Activated CD4-positive, alpha-beta T cell treated with anti-CD3 and anti-CD28 coated beads, Interleukin-2, amount 10 ng/mL, durations not matched to agents 24 days and 14 days (primary cell): ENCODE measurements around the gene GAGE13. TPM values are rescaled to one million over a fixed set of nuclear protein-coding genes. Genes with fewer than 3 reads are reported as not detected.
"Not testable (repeated sequence)": the region's sequence is repeated elsewhere in the genome, so short reads cannot be mapped to it uniquely, and the experiment has no call there.

Experiments
- DNase-seq: peaks from one replicate; pipeline ENCODE4 v3.0.0; 2022
- H3K27ac Mint-ChIP-seq: one replicate; pipeline ENCODE4 v1.8.0; 2022; ENCODE audit warnings: mild to moderate bottlenecking, mixed read lengths
- H3K27me3 Mint-ChIP-seq: one replicate; pipeline ENCODE4 v1.8.0; 2022; ENCODE audit warnings: mixed read lengths
- H3K36me3 Mint-ChIP-seq: one replicate; pipeline ENCODE4 v1.8.0; 2022; ENCODE audit warnings: low read depth, mild to moderate bottlenecking, mixed read lengths
- H3K4me1 Mint-ChIP-seq: one replicate; pipeline ENCODE4 v1.8.0; 2021; ENCODE audit warnings: mixed read lengths
- H3K4me3 Mint-ChIP-seq: one replicate; pipeline ENCODE4 v1.8.0; 2022; ENCODE audit warnings: mild to moderate bottlenecking, moderate library complexity, mixed read lengths
- H3K9me3 Mint-ChIP-seq: one replicate; pipeline ENCODE4 v1.8.0; 2021; ENCODE audit warnings: mixed read lengths
- intact Hi-C: fragments of 100-400 bp; cut with micrococcal nuclease; formaldehyde crosslinking; loops from one replicate; pipeline ENCODE4 v1.15.1; 2023
- total RNA-seq: library from RNA; stranded (reverse); gene quantifications from 2 replicates; pipeline ENCODE4 v1.2.3, GENCODE V29; 2022

The GAGE13 gene, protein sequence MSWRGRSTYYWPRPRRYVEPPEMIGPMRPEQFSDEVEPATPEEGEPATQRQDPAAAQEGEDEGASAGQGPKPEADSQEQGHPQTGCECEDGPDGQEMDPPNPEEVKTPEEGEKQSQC
- total RNA-seq = not detected in 2 replicates

DNA sequence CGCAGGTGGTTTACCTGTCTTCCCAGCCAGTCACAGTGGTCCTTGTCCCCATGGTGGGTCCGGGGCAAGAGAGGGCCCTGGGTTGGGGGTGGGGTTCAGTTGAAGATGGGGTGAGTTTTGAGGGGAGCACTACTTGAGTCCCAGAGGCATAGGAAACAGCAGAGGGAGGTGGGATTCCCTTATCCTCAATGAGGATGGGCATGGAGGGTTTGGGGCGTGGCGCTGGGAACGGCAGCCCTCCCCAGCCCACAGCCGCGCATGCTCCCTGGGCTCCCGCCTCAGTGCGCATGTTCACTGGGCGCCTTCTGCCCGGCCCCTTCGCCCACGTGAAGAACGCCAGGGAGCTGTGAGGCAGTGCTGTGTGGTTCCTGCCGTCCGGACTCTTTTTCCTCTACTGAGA lies at the start of gene GAGE13:
Gene GAGE13 (plus strand): TSS at position 301 of the 400 bp plus-strand sequence. CDS start 1,156 bp downstream, outside the sequence.
- not testable (repeated sequence) for H3K27ac Mint-ChIP-seq, H3K36me3 Mint-ChIP-seq, H3K9me3 Mint-ChIP-seq

DNA sequence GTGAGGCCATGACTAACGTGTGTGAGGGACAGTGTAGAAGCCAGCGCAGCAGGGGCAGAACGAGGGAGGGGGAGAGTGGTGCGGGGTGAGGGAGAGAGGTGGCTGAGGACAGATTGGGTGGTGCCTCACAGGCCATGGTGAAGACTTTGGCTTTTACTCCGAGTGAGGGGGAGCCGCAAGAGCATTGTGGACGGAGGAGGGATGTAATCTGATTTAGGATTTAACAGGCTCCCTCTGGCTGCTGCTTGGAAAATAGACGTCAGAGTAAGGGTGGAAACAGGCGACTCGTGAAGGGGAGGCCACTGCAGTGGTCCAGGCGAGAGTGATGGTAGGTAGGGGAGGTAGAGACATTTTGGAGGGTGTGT lies 48.8 kb upstream of the GAGE13 start:
- no peak for DNase-seq

More for the DNA sequence above, at the start of gene GAGE13:
- DNase-seq, H3K4me1 Mint-ChIP-seq, H3K27me3 Mint-ChIP-seq, intact Hi-C loops, H3K4me3 Mint-ChIP-seq: not testable (repeated sequence)

DNA sequence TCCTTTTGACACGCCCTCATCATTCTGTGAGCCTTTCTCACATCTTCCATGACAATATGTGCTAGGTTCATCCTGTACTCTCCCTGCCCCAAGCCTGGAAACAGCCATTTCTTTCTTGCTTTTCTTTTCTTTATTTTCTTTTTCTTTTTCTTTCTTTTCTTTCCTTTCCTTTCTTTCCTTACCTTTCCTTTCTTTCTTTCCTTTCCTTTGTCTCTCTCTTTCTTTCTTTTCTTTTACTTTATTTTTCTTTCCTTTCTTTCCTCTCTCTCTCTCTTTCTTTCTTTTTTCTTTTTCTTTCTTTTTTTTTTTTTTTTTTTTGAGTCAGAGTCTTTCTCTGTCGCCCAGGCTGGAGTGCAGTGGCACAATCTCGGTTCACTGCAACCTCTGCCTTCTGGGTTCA lies 47.2 kb upstream of the GAGE13 start:
- Mint-ChIP-seq H3K36me3 (peaks cover 15% of the 10 kb centered on the region), H3K4me1 (peaks cover 28% of the 10 kb centered on the region), H3K27me3 (no peaks in the 10 kb centered on the region), H3K27ac (no peak overlapping the region), H3K4me3 (no peak overlapping the region), H3K9me3 (no peaks in the 10 kb centered on the region)
- DNase-seq = no peak
- intact Hi-C loops = no loop called here

More for the DNA sequence above, 48.8 kb upstream of the GAGE13 start:
- Mint-ChIP-seq H3K36me3 (peaks cover 14% of the 10 kb centered on the region), H3K27ac (peak overlapping the region; percentile 51), H3K9me3 (no peaks in the 10 kb centered on the region), H3K4me1 (peaks cover 32% of the 10 kb centered on the region), H3K4me3 (no peak overlapping the region), H3K27me3 (no peaks in the 10 kb centered on the region)
- intact Hi-C loops = no loop called here

DNA sequence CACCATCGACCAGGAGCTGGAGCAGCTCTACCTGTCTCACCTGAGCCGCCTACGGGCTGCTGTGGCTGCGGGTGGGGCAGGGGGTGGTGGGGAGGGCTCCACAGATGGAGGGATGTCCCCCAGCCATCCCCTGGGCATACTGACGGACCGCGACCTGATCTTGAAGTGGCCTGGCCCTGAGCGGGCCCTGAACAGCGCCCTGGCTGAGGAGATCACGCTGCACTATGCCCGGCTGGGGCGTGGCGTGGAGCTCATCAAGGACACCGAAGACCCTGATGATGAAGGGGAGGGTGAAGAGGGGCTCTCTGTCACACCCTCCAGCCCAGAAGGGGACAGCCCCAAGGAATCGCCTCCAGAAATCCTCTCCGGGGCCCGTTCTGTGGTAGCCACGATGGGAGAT lies 45.2 kb upstream of the GAGE13 start:
- H3K4me1 Mint-ChIP-seq = peaks cover 23% of the 10 kb centered on the region
- H3K9me3 Mint-ChIP-seq = no peaks in the 10 kb centered on the region
- intact Hi-C loops = no loop called here
- no peak overlapping the region for H3K4me3 Mint-ChIP-seq
- H3K27me3 Mint-ChIP-seq = no peaks in the 10 kb centered on the region
- no peak overlapping the region for H3K27ac Mint-ChIP-seq
- no peak for DNase-seq
- peaks cover 12% of the 10 kb centered on the region for H3K36me3 Mint-ChIP-seq

DNA sequence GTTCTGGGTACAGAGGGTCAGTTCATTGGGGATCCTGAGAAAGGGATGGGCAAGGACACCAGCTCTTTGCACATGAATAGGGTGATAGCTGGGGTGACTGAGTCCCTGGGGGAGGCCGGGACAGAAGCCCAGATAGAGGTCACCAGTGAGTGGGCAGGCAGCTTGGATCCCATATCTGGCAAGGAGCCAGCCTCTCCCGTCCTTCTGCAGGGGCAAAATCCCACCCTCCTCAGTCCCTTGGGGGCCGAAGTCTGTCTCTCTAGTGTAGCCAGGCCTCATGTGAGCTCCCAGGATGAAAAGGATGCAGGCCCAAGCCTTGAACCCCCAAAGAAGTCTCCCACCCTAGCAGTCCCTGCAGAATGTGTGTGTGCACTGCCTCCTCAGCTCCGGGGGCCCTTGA lies 44.8 kb upstream of the GAGE13 start:
- Mint-ChIP-seq H3K9me3 (no peaks in the 10 kb centered on the region), H3K27ac (no peak overlapping the region), H3K4me1 (peaks cover 23% of the 10 kb centered on the region), H3K4me3 (no peak overlapping the region), H3K27me3 (no peaks in the 10 kb centered on the region), H3K36me3 (peaks cover 12% of the 10 kb centered on the region)
- no peak for DNase-seq
- intact Hi-C loops = no loop called here

DNA sequence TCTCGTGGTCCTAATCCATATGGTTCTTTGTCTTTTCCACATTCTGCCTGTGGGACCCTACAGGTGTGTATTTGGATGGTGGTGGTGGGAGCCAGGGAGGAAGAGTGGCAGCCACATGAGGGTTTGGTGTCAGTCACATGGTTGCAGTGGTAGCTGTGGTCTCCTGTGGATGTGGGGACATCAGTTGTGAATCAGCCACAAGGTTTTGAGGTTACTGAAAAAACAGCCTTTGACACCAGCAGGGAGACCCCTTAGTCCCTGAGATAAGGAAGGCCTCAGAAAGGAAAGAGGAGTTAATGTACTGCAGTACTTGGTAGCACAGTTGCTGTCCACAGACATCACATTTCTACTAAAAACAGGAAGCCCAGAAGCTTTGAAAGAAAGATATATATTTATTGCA lies 43.7 kb upstream of the GAGE13 start:
- intact Hi-C loops = no loop called here
- H3K4me1 Mint-ChIP-seq = peaks cover 17% of the 10 kb centered on the region
- H3K9me3 Mint-ChIP-seq = no peaks in the 10 kb centered on the region
- H3K27ac Mint-ChIP-seq = peak overlapping the region; percentile 48
- no peak overlapping the region for H3K4me3 Mint-ChIP-seq
- H3K27me3 Mint-ChIP-seq = no peaks in the 10 kb centered on the region
- no peak for DNase-seq
- peaks cover 6% of the 10 kb centered on the region for H3K36me3 Mint-ChIP-seq

DNA sequence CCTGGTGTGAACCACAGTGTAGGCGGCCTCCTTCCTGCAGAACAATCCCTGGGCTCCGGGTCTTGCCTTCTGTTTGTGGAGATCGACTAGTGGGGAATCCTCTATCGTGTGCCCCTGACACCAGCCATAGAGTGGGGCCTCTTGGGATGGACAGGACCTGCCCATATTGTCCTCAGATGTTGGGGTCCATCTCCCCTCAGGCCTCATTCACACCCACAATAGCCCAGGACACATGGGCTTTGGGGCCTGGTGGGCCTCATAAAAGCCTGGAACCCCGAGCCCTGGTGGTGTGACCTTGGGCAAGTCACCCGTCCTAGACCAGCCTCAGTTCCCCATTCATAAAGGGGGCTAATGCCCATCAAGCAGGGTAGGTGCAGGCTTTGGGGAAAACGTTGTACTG lies 41.2 kb upstream of the GAGE13 start:
- Mint-ChIP-seq H3K27me3 (no peaks in the 10 kb centered on the region), H3K4me1 (peaks cover 16% of the 10 kb centered on the region), H3K4me3 (no peak overlapping the region), H3K36me3 (peaks cover 6% of the 10 kb centered on the region), H3K27ac (no peak overlapping the region), H3K9me3 (no peaks in the 10 kb centered on the region)
- intact Hi-C loops = no loop called here
- DNase-seq = no peak

DNA sequence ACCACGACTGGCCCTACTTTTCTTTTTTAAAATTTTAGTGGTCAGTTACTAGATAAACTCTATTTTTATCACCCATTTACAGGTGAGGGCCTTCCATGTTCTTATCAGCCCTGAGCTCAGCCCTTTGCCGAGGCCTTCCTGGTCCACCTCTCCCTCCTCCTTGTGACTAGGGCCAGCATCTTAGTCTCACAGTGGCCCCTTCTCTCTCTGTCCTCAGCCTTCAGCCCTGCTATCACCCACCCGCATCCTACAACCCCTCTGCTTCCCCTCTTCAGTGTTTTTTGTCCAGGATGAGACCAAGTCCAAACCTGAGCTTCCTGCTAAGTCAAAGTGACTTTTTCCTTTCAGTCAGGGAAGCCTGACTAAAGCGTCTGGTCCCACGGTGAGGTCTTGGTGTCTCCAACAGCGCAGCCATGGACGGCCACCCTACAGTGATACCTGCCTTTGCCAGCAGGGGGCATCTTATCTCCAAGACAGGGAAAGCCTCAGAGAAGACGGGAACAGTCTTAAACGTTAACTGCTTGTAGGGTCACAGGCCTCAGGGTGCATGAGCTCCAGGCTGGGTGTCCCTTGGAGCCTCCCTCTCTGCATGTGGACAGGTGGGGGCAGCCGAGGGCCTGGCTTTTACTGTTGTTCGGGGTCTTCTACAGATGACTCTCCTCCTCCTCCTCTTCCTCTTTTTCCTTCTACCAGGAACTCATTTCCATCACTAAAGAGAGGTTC lies 39.6 kb upstream of the GAGE13 start:
- peaks cover 6% of the 10 kb centered on the region for H3K36me3 Mint-ChIP-seq
- intact Hi-C loops = no loop called here
- H3K27ac Mint-ChIP-seq = no peak overlapping the region
- H3K9me3 Mint-ChIP-seq = no peaks in the 10 kb centered on the region
- H3K27me3 Mint-ChIP-seq = peaks cover 1% of the 10 kb centered on the region
- no peak overlapping the region for H3K4me3 Mint-ChIP-seq
- peak; percentile 89 for DNase-seq
- peaks cover 16% of the 10 kb centered on the region for H3K4me1 Mint-ChIP-seq

DNA sequence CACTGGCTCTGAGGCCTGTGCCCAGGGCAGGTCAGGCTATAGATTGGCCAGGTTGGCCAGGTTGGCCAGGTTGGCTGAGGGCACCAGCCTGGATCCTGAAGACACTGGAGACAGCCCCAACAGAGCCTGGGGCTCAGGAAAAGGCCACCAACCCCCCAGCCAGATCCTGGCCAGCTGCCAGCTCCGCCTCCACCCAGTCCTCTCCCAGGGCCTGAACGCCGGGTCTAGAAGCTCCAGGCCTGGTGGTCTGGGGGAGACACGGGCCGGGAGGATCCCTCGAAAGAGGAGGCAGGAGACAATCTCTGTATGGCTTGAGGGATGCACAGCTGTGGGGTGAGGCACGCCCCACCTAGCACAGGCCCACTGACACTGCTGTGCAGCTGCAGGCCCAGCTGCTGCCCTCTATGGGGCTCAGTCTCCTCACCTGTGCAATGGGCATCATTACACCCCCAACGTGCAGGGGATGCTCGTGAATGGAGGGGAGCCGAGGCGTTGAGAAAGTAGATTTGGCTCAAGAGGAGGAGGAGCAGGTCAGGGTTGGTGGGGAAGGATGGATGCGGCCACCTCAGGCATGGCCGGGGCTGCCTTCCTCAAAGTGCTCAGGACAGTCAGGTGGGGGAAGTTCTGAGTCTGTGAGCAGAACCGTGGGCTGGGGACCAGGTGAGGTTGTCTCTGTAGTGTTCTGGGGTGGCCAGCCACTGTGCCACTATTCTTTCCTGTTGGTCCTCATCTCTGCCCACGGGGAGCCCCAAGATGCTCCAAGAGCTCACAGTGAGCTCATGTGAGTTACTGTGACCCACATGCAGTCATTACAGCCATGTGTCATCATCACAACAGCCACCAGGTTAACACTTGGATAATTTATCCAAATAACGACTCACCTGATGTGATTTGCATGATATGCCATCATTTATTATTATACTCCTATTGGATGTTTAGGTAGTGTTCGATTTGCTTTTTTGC lies 38.7 kb upstream of the GAGE13 start:
- intact Hi-C loops = no loop called here
- no peaks in the 10 kb centered on the region for H3K9me3 Mint-ChIP-seq
- peaks cover 10% of the 10 kb centered on the region for H3K4me1 Mint-ChIP-seq
- peaks cover 3% of the 10 kb centered on the region for H3K27me3 Mint-ChIP-seq
- H3K4me3 Mint-ChIP-seq = no peak overlapping the region
- DNase-seq = no peak
- peaks cover 2% of the 10 kb centered on the region for H3K36me3 Mint-ChIP-seq
- no peak overlapping the region for H3K27ac Mint-ChIP-seq

DNA sequence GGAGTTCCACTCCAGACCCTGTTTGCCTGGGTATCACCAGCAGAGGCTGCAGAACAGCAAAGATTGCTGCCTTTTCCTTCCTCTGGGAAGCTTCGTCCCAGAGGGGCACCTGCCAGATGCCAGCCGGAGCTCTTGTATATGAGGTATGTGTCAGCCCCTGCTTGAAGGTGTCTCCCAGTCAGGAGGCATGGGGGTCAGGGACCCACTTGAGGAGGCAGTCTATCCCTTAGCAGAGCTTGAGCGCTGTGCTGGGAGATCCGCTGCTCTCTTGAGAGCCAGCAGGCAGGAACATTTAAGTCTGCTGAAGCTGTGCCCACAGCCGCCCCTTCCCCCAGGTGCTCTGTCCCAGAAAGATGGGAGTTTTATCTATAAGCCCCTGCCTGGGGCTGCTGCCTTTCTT lies 32.1 kb upstream of the GAGE13 start:
- H3K4me3 Mint-ChIP-seq, H3K36me3 Mint-ChIP-seq, H3K9me3 Mint-ChIP-seq, H3K27me3 Mint-ChIP-seq, H3K4me1 Mint-ChIP-seq, H3K27ac Mint-ChIP-seq, intact Hi-C loops, DNase-seq: not testable (repeated sequence)

DNA sequence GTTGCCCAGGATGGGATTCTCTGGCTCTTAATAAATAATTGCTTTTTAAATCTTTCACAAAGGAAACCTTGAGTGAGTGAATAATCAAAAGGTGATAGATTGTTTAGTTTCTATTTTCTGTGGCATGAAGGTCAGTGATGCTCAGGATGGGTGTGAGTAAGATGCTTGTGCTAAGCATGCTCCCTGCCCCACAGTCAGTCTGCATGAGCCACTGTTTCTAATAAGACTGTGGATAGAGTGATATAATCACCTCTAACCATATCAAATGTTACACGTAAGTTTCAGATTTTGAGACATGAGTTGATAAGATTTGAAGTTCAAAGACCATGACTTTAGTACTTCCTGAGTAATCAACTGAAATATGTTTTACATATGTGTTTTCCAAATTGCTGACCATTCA lies 30.7 kb upstream of the GAGE13 start:
- intact Hi-C loops = no loop called here
- Mint-ChIP-seq H3K4me3 (no peak overlapping the region), H3K36me3 (no peaks in the 10 kb centered on the region), H3K27ac (no peak overlapping the region), H3K9me3 (no peaks in the 10 kb centered on the region), H3K4me1 (no peaks in the 10 kb centered on the region), H3K27me3 (peaks cover 6% of the 10 kb centered on the region)
- DNase-seq = no peak

DNA sequence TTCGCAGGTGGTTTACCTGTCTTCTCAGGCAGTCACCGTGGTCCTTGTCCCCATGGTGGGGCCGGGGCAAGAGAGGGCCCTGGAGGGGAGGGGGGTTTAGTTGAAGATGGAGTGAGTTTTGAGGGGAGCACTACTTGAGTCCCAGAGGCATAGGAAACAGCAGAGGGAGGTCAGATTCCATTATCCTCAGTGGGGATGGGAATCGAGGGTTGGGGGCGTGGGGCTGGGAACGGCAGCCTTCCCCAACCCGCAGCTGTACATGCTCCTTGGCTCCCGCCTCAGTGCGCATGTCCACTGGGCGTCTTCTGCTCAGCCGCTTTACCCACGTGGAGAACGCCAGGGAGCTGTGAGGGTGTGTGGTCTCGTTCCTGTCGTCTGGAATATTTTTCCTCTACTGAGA lies 28.0 kb upstream of the GAGE13 start, which contains the start of gene GAGE10:
Gene GAGE10 (plus strand): TSS at position 301 of the 400 bp plus-strand sequence. CDS start 1,214 bp downstream, outside the sequence.
- no peaks in the 10 kb centered on the region for H3K4me1 Mint-ChIP-seq
- no peak for DNase-seq
- H3K36me3 Mint-ChIP-seq = no peaks in the 10 kb centered on the region
- H3K27ac Mint-ChIP-seq = no peak within 1 kb of the TSS
- intact Hi-C loops = no loop called here
- H3K9me3 Mint-ChIP-seq = no peaks in the 10 kb centered on the region
- no peak within 1 kb of the TSS for H3K4me3 Mint-ChIP-seq
- peaks cover 7% of the 10 kb centered on the region for H3K27me3 Mint-ChIP-seq

DNA sequence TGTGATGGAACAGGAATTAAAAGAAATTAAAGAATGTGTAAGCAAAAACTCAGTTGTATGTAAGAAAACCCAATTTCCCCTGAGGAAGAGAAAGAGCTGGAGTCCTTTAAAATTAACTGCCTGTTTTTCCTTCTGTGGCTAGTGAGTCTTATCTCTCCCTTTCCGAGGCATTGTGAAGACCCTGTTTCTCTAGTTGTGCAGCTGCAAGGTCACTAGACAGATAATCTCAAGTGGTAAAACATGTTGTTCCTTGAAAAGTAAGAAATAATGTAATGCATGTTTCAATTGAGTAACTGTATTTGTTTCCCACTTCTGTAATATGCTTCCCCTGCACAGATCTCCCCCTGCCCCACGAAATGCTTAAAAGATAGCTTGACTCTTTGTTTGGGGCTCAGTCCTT lies 23.6 kb upstream of the GAGE13 start:
- H3K4me1 Mint-ChIP-seq = peaks cover 16% of the 10 kb centered on the region
- not testable (repeated sequence) for H3K27ac Mint-ChIP-seq, H3K4me3 Mint-ChIP-seq, H3K27me3 Mint-ChIP-seq, DNase-seq, H3K36me3 Mint-ChIP-seq, H3K9me3 Mint-ChIP-seq
- intact Hi-C loops = loop anchor here (5.0 kb wide), 1 partner anchor 35 kb away; no protein-coding TSS in a partner anchor
